GM04504 (cell line): ENCODE data around the gene SPATA6.

Experiments used
- DNase-seq: peaks from one replicate; pipeline ENCODE4 v3.0.0-alpha.2; 2012; ENCODE audit warnings: low read depth

Gene SPATA6

GRCh38 chr1:48251821-48252220, 220.2 kb downstream of the SPATA6 start:
- no peak for DNase-seq

DNA sequence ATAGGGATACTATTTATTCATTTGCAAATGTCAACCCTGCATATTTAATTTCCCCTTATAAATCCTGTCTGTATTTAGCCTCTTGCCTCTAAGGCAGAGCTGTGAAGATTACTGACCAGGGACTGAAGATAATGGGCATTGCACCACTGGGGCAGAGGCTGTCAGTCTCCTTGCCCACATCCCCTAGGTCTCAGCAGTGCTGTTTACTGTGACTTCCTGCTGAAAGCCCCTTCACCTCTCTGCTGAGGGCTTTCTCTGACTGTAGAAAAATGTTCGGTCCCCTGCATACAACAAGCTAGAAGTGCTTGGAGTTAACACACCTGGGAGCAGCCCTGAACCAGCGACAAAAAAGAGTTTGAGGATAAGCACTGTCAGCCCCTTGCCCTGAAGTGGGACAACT, 220.7 kb downstream of the SPATA6 start:
- no peak for DNase-seq

- no peak for DNase-seq
Observed at GRCh38 chr1:48250572-48250971, 221.4 kb downstream of the SPATA6 start.

DNA sequence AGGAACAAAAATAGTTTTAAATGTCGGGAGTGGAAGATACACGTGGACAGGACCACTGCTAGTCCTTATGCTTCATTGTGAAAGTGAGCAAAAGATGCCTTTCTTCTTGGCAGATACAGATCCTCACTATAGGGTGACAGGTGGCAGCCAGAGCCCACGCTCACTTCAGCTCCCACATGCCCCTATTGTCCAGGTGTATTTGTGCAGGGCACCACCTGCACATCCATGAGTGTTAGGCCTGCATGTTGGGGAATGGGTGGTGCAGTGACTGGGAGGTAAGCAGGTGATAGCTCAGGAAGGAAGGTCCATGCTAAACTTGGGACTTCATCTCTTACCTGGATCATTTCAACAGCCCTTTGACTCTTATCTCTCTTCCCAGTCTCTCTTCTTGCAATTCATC, 222.1 kb downstream of the SPATA6 start:
- DNase-seq = no peak

- DNase-seq = no peak
Observed at GRCh38 chr1:48248356-48248755, 223.6 kb downstream of the SPATA6 start.

DNA sequence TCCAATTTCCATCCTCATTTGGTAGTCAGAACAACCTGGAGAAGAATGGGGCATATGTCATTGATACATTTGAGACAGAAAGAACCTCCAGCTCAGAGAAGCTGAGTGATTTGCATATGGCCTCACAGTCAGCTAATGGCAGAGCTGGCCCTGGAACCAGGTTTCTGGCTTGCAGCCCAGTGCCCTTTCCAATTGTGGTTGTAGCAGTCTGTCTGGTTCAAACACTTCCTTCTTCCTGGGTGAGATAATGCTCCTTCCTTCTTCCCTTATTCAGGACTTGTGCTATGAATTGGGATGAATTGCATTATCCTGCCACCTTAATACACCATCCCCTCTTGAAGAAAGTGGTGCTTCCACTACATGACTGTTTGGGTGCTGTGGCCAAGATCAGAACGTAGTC, 225.3 kb downstream of the SPATA6 start:
- DNase-seq = no peak
